Posterior vena cava (tissue), 2 donors: ENCODE results near the gene ATXN10. TPM values are rescaled to one million over a fixed set of nuclear protein-coding genes. Genes with fewer than 3 reads are reported as not detected.

Experiments used
- DNase-seq: peaks from one replicate; pipeline ENCODE4 v3.0.0-alpha.2; 2020; ENCODE audit warnings: low spot score
- intact Hi-C, 2 donors: fragments of 100-400 bp; cut with DNase I; formaldehyde crosslinking; loops; one replicate each; pipeline versions ENCODE4 v1.14.1 to v1.14.2; 2022 to 2023
- total RNA-seq, 2 donors: library from RNA; stranded (reverse); fragmentation: NEBNext Ultra II Directional; extraction: Animal tissue kit (Norgen Biotek cat#: 25700); gene quantifications; one replicate each; pipeline ENCODE4 v1.2.1, GENCODE V29; 2021
- donor health status: DM: yes; HTN: yes; CAD: no.
- donor health status: DM: yes; HTN: yes; CAD: no.

ATXN10 gene
- total RNA-seq, 2 donors from 2014 or later = 108 to 117 TPM

DNA sequence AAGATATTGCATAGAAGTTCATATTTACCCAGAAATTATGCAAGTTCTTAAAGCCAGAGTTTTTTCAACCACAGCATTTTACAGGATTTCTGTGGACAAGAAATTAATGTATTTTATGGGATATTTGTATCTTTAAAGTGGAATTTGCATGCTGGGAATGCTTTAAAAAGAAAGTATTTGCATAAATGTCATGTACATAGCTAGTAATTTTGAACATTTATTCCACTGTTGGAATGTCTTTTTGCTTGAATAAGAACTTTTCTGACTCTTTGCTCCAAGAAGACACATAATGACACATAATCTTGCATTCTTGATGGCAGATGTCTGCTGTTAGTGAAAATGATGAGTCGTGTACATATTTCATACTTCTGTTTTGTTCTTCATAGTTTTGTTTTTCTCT lies 66.6 kb downstream of the ATXN10 start:
- DNase-seq = no peak
- intact Hi-C loops = no loop called here

DNA sequence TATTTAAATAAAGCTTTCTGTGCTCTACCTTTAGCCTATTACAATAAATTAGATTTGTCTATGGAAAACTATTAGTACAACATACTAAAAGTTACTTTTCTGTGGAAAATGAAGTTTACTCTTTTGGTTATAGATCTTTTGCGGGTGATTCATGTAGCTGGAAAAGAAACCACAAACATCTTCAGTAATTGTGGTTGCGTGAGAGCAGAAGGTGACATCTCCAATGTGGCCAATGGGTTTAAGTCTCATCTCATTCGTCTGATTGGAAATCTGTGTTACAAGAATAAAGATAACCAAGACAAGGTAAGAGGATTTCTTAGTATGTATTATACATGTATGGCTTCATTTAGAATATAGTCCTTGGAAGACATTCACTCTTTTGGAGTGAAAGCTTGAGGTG lies 68.6 kb downstream of the ATXN10 start:
- intact Hi-C loops = no loop called here
- no peak for DNase-seq

DNA sequence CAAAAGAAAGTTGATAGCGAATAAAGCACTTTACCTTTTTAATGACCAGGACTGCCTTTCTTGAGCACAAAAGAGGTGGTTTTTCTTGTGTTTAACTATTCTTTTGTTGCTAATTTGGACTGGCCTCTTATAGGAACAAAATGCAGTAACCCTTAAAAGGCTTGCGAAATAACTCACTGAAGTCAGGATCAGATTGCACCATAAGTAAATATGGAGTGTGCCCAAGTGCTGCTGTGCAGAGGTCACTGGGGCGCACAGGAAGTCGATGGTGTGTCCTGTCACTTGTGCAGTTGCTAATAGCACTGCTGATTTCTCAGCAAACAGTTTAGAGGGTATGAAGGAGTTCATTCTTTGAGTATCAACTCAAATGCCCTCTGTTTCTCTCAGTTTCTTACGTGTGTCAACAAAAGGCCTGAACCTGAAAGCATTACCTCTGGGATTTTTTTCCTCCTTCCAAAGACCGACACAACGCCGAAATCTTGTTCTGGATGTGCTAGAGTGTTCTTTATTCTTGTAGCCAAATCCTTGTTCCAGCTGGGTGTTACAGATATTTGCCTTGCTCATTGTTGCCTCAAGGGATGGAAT lies 71.3 kb downstream of the ATXN10 start:
- intact Hi-C loops = no loop called here
- no peak for DNase-seq

GRCh38 chr22:45743687-45744086 lies 72.1 kb downstream of the ATXN10 start:
- intact Hi-C loops = no loop called here
- no peak for DNase-seq

- intact Hi-C loops = no loop called here
Observed at GRCh38 chr22:45744442-45744841, 72.8 kb downstream of the ATXN10 start.

GRCh38 chr22:45750626-45751025 lies 79.0 kb downstream of the ATXN10 start:
- intact Hi-C loops = no loop called here
- DNase-seq = no peak

More at GRCh38 chr22:45744442-45744841, 72.8 kb downstream of the ATXN10 start:
- no peak for DNase-seq

DNA sequence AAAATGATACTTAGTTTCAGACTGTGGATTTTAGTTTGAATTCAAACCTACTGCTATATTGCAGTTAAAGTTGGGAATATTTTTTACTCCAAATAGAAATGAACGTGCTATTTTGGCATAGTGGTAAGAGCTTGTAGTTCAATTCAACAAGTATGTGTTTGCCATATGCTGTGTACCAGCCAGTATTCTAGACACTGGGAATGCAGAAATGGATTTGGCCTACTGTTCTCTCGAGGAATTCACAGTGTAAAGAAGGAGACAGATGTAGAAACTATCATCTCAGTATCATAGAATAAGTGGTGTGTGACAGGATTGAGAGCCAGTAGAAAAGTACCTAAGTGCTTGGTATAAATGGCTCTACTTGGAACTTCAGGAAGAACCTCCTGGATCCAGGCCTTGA lies 80.4 kb downstream of the ATXN10 start:
- no peak for DNase-seq
- intact Hi-C loops = loop anchor here in 1 of 2 donors (2.0 kb wide), 1 partner anchor 67 kb away; no protein-coding TSS in a partner anchor

- intact Hi-C loops = no loop called here
- DNase-seq = no peak
Observed at GRCh38 chr22:45754822-45755221, 83.2 kb downstream of the ATXN10 start.

GRCh38 chr22:45756558-45756957 lies 84.9 kb downstream of the ATXN10 start:
- DNase-seq = no peak
- intact Hi-C loops = no loop called here

GRCh38 chr22:45757068-45757467 lies 85.4 kb downstream of the ATXN10 start:
- DNase-seq = no peak
- intact Hi-C loops = no loop called here

- DNase-seq = no peak
- intact Hi-C loops = no loop called here
Observed at GRCh38 chr22:45757936-45758335, 86.3 kb downstream of the ATXN10 start.

GRCh38 chr22:45758603-45759002 lies 87.0 kb downstream of the ATXN10 start:
- intact Hi-C loops = no loop called here
- no peak for DNase-seq

DNA sequence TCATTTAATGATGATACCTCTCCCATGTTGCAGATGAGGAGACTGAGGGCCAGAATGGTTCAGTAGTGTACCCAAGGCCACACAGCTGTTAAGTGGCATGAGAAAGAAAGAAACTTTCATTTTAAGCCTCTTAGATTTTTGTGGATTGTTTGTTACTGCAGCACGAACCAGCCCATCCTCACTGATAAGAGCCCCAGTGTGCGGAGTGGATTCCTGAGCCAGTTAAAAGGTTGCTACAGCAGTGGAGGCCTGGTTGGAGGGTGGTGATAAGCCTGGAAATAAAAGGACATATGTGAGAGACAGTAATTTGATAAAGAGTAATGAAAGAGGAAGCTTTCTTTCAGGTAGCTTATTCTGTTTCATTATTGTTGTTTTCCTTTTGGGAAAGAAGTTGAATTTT lies 89.0 kb downstream of the ATXN10 start:
- intact Hi-C loops = no loop called here
- no peak for DNase-seq

GRCh38 chr22:45762545-45763235 lies 91.1 kb downstream of the ATXN10 start:
- DNase-seq = no peak
- intact Hi-C loops = no loop called here

- intact Hi-C loops = no loop called here
- DNase-seq = no peak
Observed at GRCh38 chr22:45763236-45763624, 91.6 kb downstream of the ATXN10 start.

DNA sequence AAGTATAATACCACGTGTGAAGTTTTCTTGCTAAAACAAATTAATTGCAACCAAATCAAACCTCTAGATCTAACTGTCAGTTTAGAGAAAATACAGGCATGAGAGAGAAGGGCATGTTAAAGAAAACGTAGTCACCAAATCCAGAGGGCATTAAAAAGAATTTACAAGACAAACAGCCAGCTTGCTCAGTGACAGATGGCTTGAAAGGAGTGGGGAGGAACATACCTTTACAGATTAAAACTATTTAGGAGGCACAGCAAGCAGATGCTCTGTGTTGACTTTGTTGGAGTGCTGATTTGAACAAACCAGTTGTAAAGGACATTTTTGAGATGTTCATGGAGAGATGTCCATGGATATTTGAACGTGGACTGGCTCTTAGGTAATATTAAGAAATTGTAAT lies 96.9 kb downstream of the ATXN10 start:
- no peak for DNase-seq
- intact Hi-C loops = no loop called here

GRCh38 chr22:45769569-45770210 lies 98.1 kb downstream of the ATXN10 start:
- DNase-seq = no peak
- intact Hi-C loops = no loop called here

DNA sequence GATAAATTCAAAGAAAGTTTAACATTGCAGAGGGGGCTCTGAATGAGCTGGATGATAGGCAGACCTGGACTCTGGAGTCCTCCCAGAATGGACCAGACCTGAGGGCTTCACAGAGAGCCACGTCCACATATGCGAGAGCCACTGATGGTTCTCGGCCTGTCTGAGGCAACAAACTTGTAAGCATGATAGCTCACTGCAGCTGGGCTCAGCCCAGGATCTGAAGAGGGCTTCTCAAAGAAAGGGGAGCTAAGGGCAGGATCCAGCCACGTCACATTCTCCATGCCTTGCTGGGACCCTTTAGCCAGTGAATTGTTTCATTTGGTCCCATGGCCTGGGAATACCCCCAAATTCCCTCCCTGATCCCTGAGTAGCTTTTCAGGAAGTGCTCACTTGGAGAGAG lies 98.9 kb downstream of the ATXN10 start:
- no peak for DNase-seq
- intact Hi-C loops = no loop called here

DNA sequence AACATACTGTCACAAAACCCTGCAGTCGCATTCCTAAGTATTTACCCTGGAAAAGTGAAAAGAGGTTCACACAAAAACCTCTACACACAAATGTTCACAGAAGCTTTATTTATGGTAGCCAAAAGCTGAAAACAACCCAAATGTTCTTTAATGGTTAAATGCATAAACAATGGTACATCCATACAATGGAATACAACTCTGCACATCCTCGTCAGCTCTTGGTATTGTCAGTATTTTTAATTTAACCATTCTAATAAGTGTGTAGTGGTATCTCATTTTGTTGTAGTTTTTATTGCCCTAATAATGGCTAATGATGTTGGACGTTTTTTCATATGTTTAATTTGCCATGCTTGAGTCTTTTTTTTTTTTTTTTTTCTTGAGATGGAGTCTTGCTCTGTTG lies 99.4 kb downstream of the ATXN10 start:
- DNase-seq = no peak
- intact Hi-C loops = no loop called here

GRCh38 chr22:45771711-45772110 lies 100.1 kb downstream of the ATXN10 start:
- no peak for DNase-seq

DNA sequence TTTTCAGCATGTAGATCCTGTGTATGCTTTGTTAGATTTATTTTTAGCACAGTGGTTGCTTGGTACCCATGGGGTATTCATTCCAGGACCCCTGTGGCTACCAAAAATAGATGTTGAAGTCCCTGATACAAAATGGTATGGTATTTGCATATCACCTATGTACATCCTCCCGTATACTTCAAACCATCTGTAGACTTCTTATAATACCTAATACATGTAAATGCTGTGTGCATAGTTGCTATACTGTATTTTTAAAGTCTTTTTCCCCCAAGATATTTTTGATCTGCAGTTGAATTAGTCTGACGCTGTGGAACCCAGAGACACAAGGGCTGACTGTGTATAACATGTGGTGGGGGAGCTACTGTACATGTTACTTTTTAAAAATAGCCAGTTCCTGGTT lies 101.1 kb downstream of the ATXN10 start:
- DNase-seq = no peak
- intact Hi-C loops = no loop called here

More at GRCh38 chr22:45771711-45772110, 100.1 kb downstream of the ATXN10 start:
- intact Hi-C loops = no loop called here
